Measurements from ENCODE around the gene MYORG.

DNA sequence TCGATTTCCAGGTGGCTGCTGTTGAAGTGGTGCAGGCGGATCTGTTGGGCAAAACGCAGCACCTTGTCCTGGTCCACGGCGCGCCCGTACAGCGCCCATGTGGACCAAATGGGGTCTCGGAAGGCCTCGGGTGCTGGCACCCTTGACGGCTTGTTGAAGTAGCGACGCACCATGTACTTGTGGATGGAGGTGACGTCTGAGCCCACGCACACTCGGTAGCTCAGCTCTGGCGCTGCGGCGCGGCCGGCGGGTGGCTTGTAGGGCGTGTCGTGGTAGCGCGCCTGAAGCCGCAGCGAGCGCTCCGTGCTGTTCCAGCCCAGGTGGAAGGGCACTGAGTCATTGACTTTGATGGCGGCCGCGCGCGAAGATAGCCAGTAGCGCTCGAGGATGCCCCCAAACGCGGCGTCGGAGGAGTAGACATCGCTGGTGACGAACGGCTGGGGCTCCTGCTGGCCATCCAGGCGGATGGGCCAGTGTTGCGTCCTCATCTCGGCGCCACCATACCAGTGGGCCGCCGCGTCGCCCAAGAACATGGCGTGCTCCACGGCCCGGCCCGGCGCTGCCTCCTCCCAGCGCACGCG, 4.7 kb downstream of the MYORG start:
- TF ChIP-seq, protein P1, sequence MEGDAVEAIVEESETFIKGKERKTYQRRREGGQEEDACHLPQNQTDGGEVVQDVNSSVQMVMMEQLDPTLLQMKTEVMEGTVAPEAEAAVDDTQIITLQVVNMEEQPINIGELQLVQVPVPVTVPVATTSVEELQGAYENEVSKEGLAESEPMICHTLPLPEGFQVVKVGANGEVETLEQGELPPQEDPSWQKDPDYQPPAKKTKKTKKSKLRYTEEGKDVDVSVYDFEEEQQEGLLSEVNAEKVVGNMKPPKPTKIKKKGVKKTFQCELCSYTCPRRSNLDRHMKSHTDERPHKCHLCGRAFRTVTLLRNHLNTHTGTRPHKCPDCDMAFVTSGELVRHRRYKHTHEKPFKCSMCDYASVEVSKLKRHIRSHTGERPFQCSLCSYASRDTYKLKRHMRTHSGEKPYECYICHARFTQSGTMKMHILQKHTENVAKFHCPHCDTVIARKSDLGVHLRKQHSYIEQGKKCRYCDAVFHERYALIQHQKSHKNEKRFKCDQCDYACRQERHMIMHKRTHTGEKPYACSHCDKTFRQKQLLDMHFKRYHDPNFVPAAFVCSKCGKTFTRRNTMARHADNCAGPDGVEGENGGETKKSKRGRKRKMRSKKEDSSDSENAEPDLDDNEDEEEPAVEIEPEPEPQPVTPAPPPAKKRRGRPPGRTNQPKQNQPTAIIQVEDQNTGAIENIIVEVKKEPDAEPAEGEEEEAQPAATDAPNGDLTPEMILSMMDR (IDR thresholded peaks at IDR 0.05): no peak
- TF ChIP-seq POLR2A (IDR thresholded peaks at IDR 0.05): no peak

Data from breast epithelium (tissue), 3 donors.